ENCODE measurements around the gene THSD8.
"Not testable (repeated sequence)": the region's sequence is repeated elsewhere in the genome, so short reads cannot be mapped to it uniquely, and the experiment has no call there.

The THSD8 gene

GRCh38 chr19:12825254-12826131 lies 23.6 kb downstream of the THSD8 start:
- no peak for DNase-seq (ENCODE audit: low spot score)

GRCh38 chr19:12828494-12828893 lies 26.6 kb downstream of the THSD8 start:
- no peak for DNase-seq (ENCODE audit: low spot score)

- no peak for DNase-seq (ENCODE audit: low spot score)
These were observed 31.5 kb downstream of the THSD8 start for GRCh38 chr19:12833418-12833737.

- DNase-seq (ENCODE audit: low spot score): peak; percentile 18
These were observed 32.1 kb downstream of the THSD8 start for GRCh38 chr19:12833738-12834565.

- DNase-seq (ENCODE audit: low spot score): no peak
These were observed 32.7 kb downstream of the THSD8 start, which contains the start of gene RTBDN for GRCh38 chr19:12834566-12834943. RTBDN (minus strand) TSS chr19:12834579; CDS start chr19:12829979, 4,600 bp downstream.

- no peak for DNase-seq (ENCODE audit: low spot score)
These were observed 33.3 kb downstream of the THSD8 start for GRCh38 chr19:12834976-12835757.

- DNase-seq (ENCODE audit: low spot score): no peak
These were observed 34.6 kb downstream of the THSD8 start for GRCh38 chr19:12836529-12836863.

GRCh38 chr19:12837225-12837624 lies 35.4 kb downstream of the THSD8 start:
- DNase-seq (ENCODE audit: low spot score): no peak

- peak; percentile 33 for DNase-seq (ENCODE audit: low spot score)
These were observed 36.5 kb downstream of the THSD8 start, which contains the start of gene MAST1 for GRCh38 chr19:12838182-12838885. MAST1 (plus strand) TSS chr19:12838515; CDS start chr19:12838573, 58 bp downstream.

- DNase-seq (ENCODE audit: low spot score): no peak
These were observed 37.3 kb downstream of the THSD8 start for GRCh38 chr19:12838886-12839756.

GRCh38 chr19:12840091-12841079 lies 38.5 kb downstream of the THSD8 start:
- no peak for DNase-seq (ENCODE audit: low spot score)

GRCh38 chr19:12841094-12841493 lies 39.2 kb downstream of the THSD8 start:
- no peak for DNase-seq (ENCODE audit: low spot score)

- no peak for DNase-seq (ENCODE audit: low spot score)
These were observed 40.6 kb downstream of the THSD8 start for GRCh38 chr19:12842511-12842910.

- no peak for DNase-seq (ENCODE audit: low spot score)
These were observed 41.5 kb downstream of the THSD8 start for GRCh38 chr19:12843328-12843727.

GRCh38 chr19:12843999-12844732 lies 42.3 kb downstream of the THSD8 start:
- no peak for DNase-seq (ENCODE audit: low spot score)

- DNase-seq (ENCODE audit: low spot score): not testable (repeated sequence)
These were observed 44.7 kb downstream of the THSD8 start for GRCh38 chr19:12846613-12847012.

- peak; percentile 65 for DNase-seq (ENCODE audit: low spot score)
These were observed 45.6 kb downstream of the THSD8 start for GRCh38 chr19:12847159-12848139.
